HG02884 (cell line): Measurements from ENCODE around the gene RORB.

Source experiments
- ATAC-seq: cut with Tn5 transposase; IDR thresholded peaks from one replicate; pipeline ENCODE4 v1.9.1; 2021; ENCODE audit warnings: mild to moderate bottlenecking, moderate library complexity; ENCODE audit not compliant: unreplicated experiment

RORB gene

GRCh38 chr9:74697535-74697934, 200.4 kb downstream of the RORB start:
- ATAC-seq = no peak

GRCh38 chr9:74711341-74711740, 214.2 kb downstream of the RORB start:
- no peak for ATAC-seq

GRCh38 chr9:74718709-74719108, 221.6 kb downstream of the RORB start:
- no peak for ATAC-seq

GRCh38 chr9:74719306-74719705, 222.2 kb downstream of the RORB start:
- ATAC-seq = no peak

- ATAC-seq = no peak
Measured at GRCh38 chr9:74721696-74722660, 224.8 kb downstream of the RORB start.

- ATAC-seq = no peak
Measured at GRCh38 chr9:74724317-74724716, 227.2 kb downstream of the RORB start.

GRCh38 chr9:74726581-74726980, 229.4 kb downstream of the RORB start:
- no peak for ATAC-seq

GRCh38 chr9:74728176-74728575, 231.0 kb downstream of the RORB start:
- ATAC-seq = no peak

- ATAC-seq = no peak
Measured at GRCh38 chr9:74729136-74729695, 232.1 kb downstream of the RORB start.

GRCh38 chr9:74735761-74736160, 238.6 kb downstream of the RORB start:
- ATAC-seq = no peak

GRCh38 chr9:74736646-74737045, 239.5 kb downstream of the RORB start:
- ATAC-seq = no peak

GRCh38 chr9:74742191-74742790, 245.2 kb downstream of the RORB start:
- no peak for ATAC-seq
